Thyroid gland (tissue), 4 donors: Measurements from ENCODE around the gene RASSF4. TPM values are rescaled to one million over a fixed set of nuclear protein-coding genes. Genes with fewer than 3 reads are reported as not detected.

ENCODE experiments used
- DNase-seq, 2 donors: peaks; one replicate each; pipeline ENCODE4 v3.0.0-alpha.2; 2019
- H3K27ac ChIP-seq, 3 donors: fragments of 200-600 bp; sonication (generic); 1 replicate in 2 of 3; 2 replicates in 1 of 3; pipeline ENCODE4 v1.5.1; 2016 to 2019; ENCODE audit warnings: mild to moderate bottlenecking in 1 of 3, moderate library complexity in 1 of 3
- H3K27me3 ChIP-seq: fragments of 200-600 bp; sonication (generic); one replicate; pipeline ENCODE4 v1.5.1; 2019
- H3K36me3 ChIP-seq, 2 donors: fragments of 200-600 bp; sonication (generic); one replicate each; pipeline ENCODE4 v1.5.1; 2016 to 2019
- H3K4me1 ChIP-seq, 2 donors: fragments of 200-600 bp; sonication (generic); one replicate each; pipeline ENCODE4 v1.5.1; 2017 to 2019
- H3K4me3 ChIP-seq, 3 donors: fragments of 200-600 bp; sonication (generic); replicated peaks in 1 of 3; 1 replicate in 2 of 3; 2 replicates in 1 of 3; pipeline ENCODE4 v1.5.1; 2016; ENCODE audit warnings: mild to moderate bottlenecking in 1 of 3
- H3K9me3 ChIP-seq: fragments of 200-600 bp; sonication (generic); one replicate; pipeline ENCODE4 v1.5.1; 2017
- CTCF ChIP-seq, 6 experiments: fragments of 200-600 bp in 3 of 6; fragments of 450-650 bp in 3 of 6; sonication (generic) in 3 of 6; IDR thresholded peaks; one replicate each; pipeline ENCODE4 v1.5.1; 2016 to 2019; ENCODE audit warnings: antibody characterized with exemption in 6 of 6, mild to moderate bottlenecking in 2 of 6, inconsistent platforms in 1 of 6, moderate library complexity in 1 of 6
- POLR2A ChIP-seq, 2 donors: fragments of 450-650 bp; IDR thresholded peaks; one replicate each; pipeline ENCODE4 v1.6.1; 2017; ENCODE audit warnings: antibody characterized with exemption in 2 of 2, mild to moderate bottlenecking in 2 of 2, moderate library complexity in 1 of 2
- WGBS, 2 donors: methylation state at CpG; one replicate each; pipeline ENCODE4 v1.1.5; 2017; 5-methylcytosine and 5-hydroxymethylcytosine counted together
- intact Hi-C: fragments of 100-400 bp; cut with DNase I; formaldehyde crosslinking; loops from one replicate; pipeline ENCODE4 v1.15.1; 2023
- total RNA-seq, 4 donors: library from RNA; depleted of rRNA; stranded (reverse); fragments of >200 nt; gene quantifications; one replicate each; pipeline ENCODE4 v1.2.3, GENCODE V29; 2016

The RASSF4 gene
- total RNA-seq, 4 donors from 2014 or later = 175 to 226 (median 203) TPM

DNA sequence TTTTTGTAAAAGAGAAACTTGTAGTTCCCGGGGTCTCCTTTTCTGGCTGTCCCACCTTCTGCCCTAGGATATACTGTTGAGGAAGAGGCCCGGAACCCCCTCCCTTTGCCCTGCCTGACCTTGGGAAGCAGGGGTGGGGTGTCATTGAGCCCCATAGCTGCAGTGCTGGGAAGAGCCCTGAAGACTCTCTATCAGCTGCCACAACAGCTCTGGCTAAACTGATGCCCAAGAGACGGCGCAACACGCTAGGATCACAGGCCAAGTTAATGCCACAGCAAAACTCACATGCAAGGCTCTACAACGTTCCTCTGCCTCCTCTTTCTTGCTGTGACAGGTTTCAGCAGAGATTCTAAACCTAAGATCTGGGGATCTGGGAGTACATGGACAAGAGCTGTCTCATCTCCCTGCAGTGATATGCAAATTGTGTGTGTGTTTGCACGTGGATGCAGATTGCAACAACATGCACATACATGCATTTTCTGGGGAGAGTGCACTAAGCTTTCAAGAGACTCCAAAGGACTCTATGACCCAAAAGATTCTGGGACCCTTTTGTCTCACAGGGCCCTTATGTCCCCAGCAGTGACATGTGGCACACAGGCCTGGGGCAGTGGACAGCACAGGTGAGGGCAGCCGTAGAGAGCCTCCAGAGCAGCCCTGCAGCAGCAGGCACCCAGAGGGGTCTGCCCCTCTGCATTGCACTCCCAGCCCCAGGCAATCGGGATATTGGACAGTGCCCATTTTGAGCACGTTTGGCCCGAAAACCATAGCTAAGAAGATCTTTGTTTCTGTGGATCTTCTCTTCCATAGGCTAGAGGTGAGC, 2.5 kb downstream of the RASSF4 start:
- Histone ChIP-seq H3K9me3 (no peaks in the 10 kb centered on the region), H3K4me3 (peak overlapping the region in 1 of 3 donors; percentile 46), H3K27me3 (no peaks in the 10 kb centered on the region), H3K4me1 (peaks cover 75 to 76% of the 10 kb centered on the region in 2 donors), H3K27ac (peak overlapping the region; percentile 91 to 97 (median 96)), H3K36me3 (no peaks in the 10 kb centered on the region)
- WGBS, 2 donors = 73 to 86% methylated on average over 10 to 11 of the region's 11 CpGs
- intact Hi-C loops = no loop called here
- no peak for TF ChIP-seq POLR2A (IDR thresholded peaks at IDR 0.05)
- DNase-seq = no peak

GRCh38 chr10:44962870-44963738, 3.5 kb downstream of the RASSF4 start:
- WGBS, 2 donors = 59 to 63% methylated on average over 19 of the region's 19 CpGs
- Histone ChIP-seq H3K4me3 (peak overlapping the region in 1 of 3 donors; percentile 46), H3K9me3 (no peaks in the 10 kb centered on the region), H3K4me1 (peaks cover 77 to 83% of the 10 kb centered on the region in 2 donors), H3K27me3 (no peaks in the 10 kb centered on the region), H3K27ac (peak overlapping the region; percentile 91 to 97 (median 96)), H3K36me3 (no peaks in the 10 kb centered on the region)
- intact Hi-C loops = no loop called here
- TF ChIP-seq CTCF (IDR thresholded peaks at IDR 0.05) (peak in 3 of 6 experiments; percentile 13 to 44 (median 34)), POLR2A (IDR thresholded peaks at IDR 0.05) (no peak)
- peak; percentile 54 to 57 for DNase-seq

DNA sequence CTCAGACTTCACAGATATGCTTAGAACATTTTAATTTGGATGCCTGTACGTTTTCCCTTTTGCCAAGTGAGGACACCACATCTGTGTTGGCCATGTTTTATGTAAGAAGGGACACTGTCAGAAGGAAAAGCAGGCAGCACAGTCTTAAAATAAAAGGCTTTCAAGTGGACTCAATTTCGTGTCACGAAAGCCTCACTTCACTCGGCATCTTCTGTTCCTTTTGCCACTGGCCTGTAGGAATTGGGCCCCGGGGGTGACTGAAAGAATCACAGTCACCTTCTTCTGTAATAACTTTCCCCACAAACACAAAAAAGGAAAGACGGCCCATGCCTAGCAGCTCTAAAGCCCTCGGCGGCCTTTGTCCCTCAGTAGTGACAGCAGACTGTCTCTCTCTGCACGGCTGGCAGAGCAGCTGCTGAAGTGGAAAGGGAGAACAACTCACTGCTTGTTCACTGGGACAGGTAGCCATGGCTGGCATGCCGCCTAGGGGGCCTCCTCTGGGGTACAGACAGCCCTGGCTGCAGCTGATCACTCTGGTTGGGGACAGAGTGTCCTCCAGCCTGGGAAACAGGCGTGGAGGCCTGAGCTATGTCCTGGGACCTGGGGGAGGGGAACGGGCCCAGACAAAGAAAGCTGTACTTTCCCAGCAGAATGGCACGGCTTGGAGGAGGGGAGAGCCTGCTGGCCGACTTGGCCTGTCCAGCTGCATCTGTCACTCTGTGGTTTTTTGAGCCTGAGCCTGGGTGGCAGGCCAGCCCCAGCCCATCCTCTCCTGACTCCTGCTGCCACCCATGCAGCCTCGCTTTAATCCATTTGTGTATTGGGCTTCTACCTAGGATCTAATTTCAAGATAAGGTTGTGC, 4.4 kb downstream of the RASSF4 start:
- H3K36me3 ChIP-seq = no peaks in the 10 kb centered on the region
- H3K4me1 ChIP-seq = peaks cover 79 to 83% of the 10 kb centered on the region in 2 donors
- no peaks in the 10 kb centered on the region for H3K9me3 ChIP-seq
- no peaks in the 10 kb centered on the region for H3K27me3 ChIP-seq
- DNase-seq = peak; percentile 100
- peak overlapping the region; percentile 93 to 97 (median 96) for H3K27ac ChIP-seq
- H3K4me3 ChIP-seq = peak overlapping the region in 1 of 3 donors; percentile 46
- TF ChIP-seq POLR2A (IDR thresholded peaks at IDR 0.05) (peak in 1 of 2 donors; percentile 79), CTCF (IDR thresholded peaks at IDR 0.05) (peak in 1 of 6 experiments; percentile 2)
- WGBS, 2 donors = 25 to 26% methylated on average over 12 to 15 of the region's 15 CpGs
- intact Hi-C loops = no loop called here

- intact Hi-C loops = no loop called here
- H3K9me3 ChIP-seq = no peaks in the 10 kb centered on the region
- H3K4me1 ChIP-seq = peaks cover 90 to 93% of the 10 kb centered on the region in 2 donors
- H3K27me3 ChIP-seq = no peaks in the 10 kb centered on the region
- H3K36me3 ChIP-seq = peaks cover 3 to 5% of the 10 kb centered on the region in 2 donors
- H3K27ac ChIP-seq = peak overlapping the region; percentile 93 to 97 (median 96)
- no peak for DNase-seq
- 77 to 84% methylated on average over 1 of the region's 1 CpG for WGBS, 2 donors
- no peak overlapping the region for H3K4me3 ChIP-seq
- TF ChIP-seq CTCF (IDR thresholded peaks at IDR 0.05) (no peak), POLR2A (IDR thresholded peaks at IDR 0.05) (no peak)
Measured at GRCh38 chr10:44965104-44965503, 5.5 kb downstream of the RASSF4 start.

GRCh38 chr10:44965651-44966097, 6.1 kb downstream of the RASSF4 start:
- peaks cover 90% of the 10 kb centered on the region in 2 donors for H3K4me1 ChIP-seq
- H3K27me3 ChIP-seq = no peaks in the 10 kb centered on the region
- H3K4me3 ChIP-seq = no peak overlapping the region
- TF ChIP-seq POLR2A (IDR thresholded peaks at IDR 0.05) = peak in 1 of 2 donors; percentile 51
- peak in 3 of 6 experiments; percentile 17 to 48 (median 46) for TF ChIP-seq CTCF (IDR thresholded peaks at IDR 0.05)
- WGBS, 2 donors = 45 to 57% methylated on average over 6 of the region's 6 CpGs
- peak overlapping the region; percentile 93 to 97 (median 96) for H3K27ac ChIP-seq
- H3K9me3 ChIP-seq = no peaks in the 10 kb centered on the region
- intact Hi-C loops = no loop called here
- peak; percentile 83 to 84 for DNase-seq
- H3K36me3 ChIP-seq = peaks cover 9 to 10% of the 10 kb centered on the region in 2 donors
